H1 (cell line): Measurements from ENCODE around the gene OR5H1. TPM values are rescaled to one million over a fixed set of nuclear protein-coding genes. Genes with fewer than 3 reads are reported as not detected.

Experiments used
- BACH1 ChIP-seq: IDR thresholded peaks from 2 replicates; pipeline ENCODE4 v1.6.1; 2012; ENCODE audit warnings: low read length, improper control_type of control experiment
- EZH2 ChIP-seq: fragments of 200-600 bp; sonication (generic); IDR thresholded peaks from 2 replicates; pipeline ENCODE4 v1.7.1; 2012; ENCODE audit warnings: low read depth, mild to moderate bottlenecking, moderate library complexity, low read length, inconsistent platforms; ENCODE audit not compliant: severe bottlenecking
- JUN ChIP-seq: IDR thresholded peaks from 2 replicates; pipeline ENCODE4 v1.6.1; 2011; ENCODE audit warnings: low read depth, mild to moderate bottlenecking, improper control_type of control experiment, low read length
- SIN3A ChIP-seq, 2 experiments: IDR thresholded peaks in 1 of 2; conservative IDR thresholded peaks in 1 of 2; 2 replicates each; pipeline ENCODE4 v1.6.1; 2011 to 2012; ENCODE audit warnings: low read length in 2 of 2, improper control_type of control experiment in 1 of 2, low read depth in 1 of 2, mild to moderate bottlenecking in 1 of 2
- polyA plus RNA-seq, 7 experiments: library from polyadenylated mRNA; depleted of rRNA in 3 of 7; stranded (reverse) in 5 of 7; unstranded in 2 of 7; fragments of >200 nt in 5 of 7; fragments of 200-250 nt in 2 of 7; gene quantifications; 1 replicate in 5 of 7; 2 replicates in 1 of 7; 4 replicates in 1 of 7; pipeline versions ENCODE4 v1.2.1 to v1.2.3, GENCODE V29; 2011 to 2013; ENCODE audit warnings: missing spikeins in 2 of 7, mixed read lengths in 2 of 7
- total RNA-seq: library from RNA; stranded (reverse); fragmentation: NEBNext Ultra II Directional; extraction: Animal tissue kit (Norgen Biotek cat#: 25700); gene quantifications from 2 replicates; pipeline ENCODE4 v1.2.1, GENCODE V29; 2021
- TF ChIP-seq, protein P1 (sequence below): fragments of 300-600 bp; sonication (generic); IDR thresholded peaks from 2 replicates; pipeline ENCODE4 v1.7.1; 2012; ENCODE audit warnings: low read length, moderate library complexity, mild to moderate bottlenecking, inconsistent platforms; ENCODE audit not compliant: insufficient replicate concordance

The OR5H1 gene
- total and polyA plus RNA-seq, 2 of the 8 experiments (the other 6 are each of a cell fraction or from before 2014, with no cell fraction given), result not detected

GRCh38 chr3:98136631-98137030 is 6.1 kb downstream of the OR5H1 start (continued):
- TF ChIP-seq, protein P1, sequence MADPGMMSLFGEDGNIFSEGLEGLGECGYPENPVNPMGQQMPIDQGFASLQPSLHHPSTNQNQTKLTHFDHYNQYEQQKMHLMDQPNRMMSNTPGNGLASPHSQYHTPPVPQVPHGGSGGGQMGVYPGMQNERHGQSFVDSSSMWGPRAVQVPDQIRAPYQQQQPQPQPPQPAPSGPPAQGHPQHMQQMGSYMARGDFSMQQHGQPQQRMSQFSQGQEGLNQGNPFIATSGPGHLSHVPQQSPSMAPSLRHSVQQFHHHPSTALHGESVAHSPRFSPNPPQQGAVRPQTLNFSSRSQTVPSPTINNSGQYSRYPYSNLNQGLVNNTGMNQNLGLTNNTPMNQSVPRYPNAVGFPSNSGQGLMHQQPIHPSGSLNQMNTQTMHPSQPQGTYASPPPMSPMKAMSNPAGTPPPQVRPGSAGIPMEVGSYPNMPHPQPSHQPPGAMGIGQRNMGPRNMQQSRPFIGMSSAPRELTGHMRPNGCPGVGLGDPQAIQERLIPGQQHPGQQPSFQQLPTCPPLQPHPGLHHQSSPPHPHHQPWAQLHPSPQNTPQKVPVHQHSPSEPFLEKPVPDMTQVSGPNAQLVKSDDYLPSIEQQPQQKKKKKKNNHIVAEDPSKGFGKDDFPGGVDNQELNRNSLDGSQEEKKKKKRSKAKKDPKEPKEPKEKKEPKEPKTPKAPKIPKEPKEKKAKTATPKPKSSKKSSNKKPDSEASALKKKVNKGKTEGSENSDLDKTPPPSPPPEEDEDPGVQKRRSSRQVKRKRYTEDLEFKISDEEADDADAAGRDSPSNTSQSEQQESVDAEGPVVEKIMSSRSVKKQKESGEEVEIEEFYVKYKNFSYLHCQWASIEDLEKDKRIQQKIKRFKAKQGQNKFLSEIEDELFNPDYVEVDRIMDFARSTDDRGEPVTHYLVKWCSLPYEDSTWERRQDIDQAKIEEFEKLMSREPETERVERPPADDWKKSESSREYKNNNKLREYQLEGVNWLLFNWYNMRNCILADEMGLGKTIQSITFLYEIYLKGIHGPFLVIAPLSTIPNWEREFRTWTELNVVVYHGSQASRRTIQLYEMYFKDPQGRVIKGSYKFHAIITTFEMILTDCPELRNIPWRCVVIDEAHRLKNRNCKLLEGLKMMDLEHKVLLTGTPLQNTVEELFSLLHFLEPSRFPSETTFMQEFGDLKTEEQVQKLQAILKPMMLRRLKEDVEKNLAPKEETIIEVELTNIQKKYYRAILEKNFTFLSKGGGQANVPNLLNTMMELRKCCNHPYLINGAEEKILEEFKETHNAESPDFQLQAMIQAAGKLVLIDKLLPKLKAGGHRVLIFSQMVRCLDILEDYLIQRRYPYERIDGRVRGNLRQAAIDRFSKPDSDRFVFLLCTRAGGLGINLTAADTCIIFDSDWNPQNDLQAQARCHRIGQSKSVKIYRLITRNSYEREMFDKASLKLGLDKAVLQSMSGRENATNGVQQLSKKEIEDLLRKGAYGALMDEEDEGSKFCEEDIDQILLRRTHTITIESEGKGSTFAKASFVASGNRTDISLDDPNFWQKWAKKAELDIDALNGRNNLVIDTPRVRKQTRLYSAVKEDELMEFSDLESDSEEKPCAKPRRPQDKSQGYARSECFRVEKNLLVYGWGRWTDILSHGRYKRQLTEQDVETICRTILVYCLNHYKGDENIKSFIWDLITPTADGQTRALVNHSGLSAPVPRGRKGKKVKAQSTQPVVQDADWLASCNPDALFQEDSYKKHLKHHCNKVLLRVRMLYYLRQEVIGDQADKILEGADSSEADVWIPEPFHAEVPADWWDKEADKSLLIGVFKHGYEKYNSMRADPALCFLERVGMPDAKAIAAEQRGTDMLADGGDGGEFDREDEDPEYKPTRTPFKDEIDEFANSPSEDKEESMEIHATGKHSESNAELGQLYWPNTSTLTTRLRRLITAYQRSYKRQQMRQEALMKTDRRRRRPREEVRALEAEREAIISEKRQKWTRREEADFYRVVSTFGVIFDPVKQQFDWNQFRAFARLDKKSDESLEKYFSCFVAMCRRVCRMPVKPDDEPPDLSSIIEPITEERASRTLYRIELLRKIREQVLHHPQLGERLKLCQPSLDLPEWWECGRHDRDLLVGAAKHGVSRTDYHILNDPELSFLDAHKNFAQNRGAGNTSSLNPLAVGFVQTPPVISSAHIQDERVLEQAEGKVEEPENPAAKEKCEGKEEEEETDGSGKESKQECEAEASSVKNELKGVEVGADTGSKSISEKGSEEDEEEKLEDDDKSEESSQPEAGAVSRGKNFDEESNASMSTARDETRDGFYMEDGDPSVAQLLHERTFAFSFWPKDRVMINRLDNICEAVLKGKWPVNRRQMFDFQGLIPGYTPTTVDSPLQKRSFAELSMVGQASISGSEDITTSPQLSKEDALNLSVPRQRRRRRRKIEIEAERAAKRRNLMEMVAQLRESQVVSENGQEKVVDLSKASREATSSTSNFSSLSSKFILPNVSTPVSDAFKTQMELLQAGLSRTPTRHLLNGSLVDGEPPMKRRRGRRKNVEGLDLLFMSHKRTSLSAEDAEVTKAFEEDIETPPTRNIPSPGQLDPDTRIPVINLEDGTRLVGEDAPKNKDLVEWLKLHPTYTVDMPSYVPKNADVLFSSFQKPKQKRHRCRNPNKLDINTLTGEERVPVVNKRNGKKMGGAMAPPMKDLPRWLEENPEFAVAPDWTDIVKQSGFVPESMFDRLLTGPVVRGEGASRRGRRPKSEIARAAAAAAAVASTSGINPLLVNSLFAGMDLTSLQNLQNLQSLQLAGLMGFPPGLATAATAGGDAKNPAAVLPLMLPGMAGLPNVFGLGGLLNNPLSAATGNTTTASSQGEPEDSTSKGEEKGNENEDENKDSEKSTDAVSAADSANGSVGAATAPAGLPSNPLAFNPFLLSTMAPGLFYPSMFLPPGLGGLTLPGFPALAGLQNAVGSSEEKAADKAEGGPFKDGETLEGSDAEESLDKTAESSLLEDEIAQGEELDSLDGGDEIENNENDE, result no peak
- no peak for TF ChIP-seq BACH1
- no peak for TF ChIP-seq JUN
- TF ChIP-seq SIN3A (conservative IDR thresholded peaks at IDR 0.05 in 1 of 2, IDR thresholded peaks at IDR 0.05 in 1 of 2; ENCODE audit: low read depth in 1 of 2, low read length in 2 of 2), result no peak
- no peak for TF ChIP-seq EZH2
